SU-DHL-6 (cell line): ENCODE results near the gene PYGL.
"Not testable (repeated sequence)": the region's sequence is repeated elsewhere in the genome, so short reads cannot be mapped to it uniquely, and the experiment has no call there.

Experiments
- H2AFZ ChIP-seq: fragments of 200-600 bp; sonication (generic); 2 replicates; pipeline ENCODE4 v1.6.1; 2014; ENCODE audit warnings: low read depth, mild to moderate bottlenecking, moderate library complexity, mixed read lengths, antibody characterized with exemption, low read length; ENCODE audit not compliant: severe bottlenecking
- H3F3A ChIP-seq: fragments of 200-600 bp; shearing (Covaris generic); 2 replicates; pipeline ENCODE4 v1.6.0; 2016; ENCODE audit warnings: antibody characterized with exemption, mild to moderate bottlenecking; ENCODE audit not compliant: insufficient read depth
- H3K27ac ChIP-seq: fragments of 200-600 bp; sonication (generic); 2 replicates; pipeline ENCODE4 v1.5.1; 2016; ENCODE audit warnings: low read depth, mild to moderate bottlenecking, low read length, moderate library complexity, mixed read lengths
- H3K27me3 ChIP-seq: fragments of 200-600 bp; sonication (generic), shearing (Covaris generic); 2 replicates; pipeline ENCODE4 v1.6.0; 2014; ENCODE audit warnings: mild to moderate bottlenecking, low read length
- H3K36me3 ChIP-seq: fragments of 200-600 bp; sonication (generic); 2 replicates; pipeline ENCODE4 v1.6.1; 2014; ENCODE audit warnings: mild to moderate bottlenecking, low read length, mixed read lengths
- H3K4me2 ChIP-seq: fragments of 300-600, 200-600 bp; shearing (Covaris generic), sonication (generic); 2 replicates; pipeline ENCODE4 v1.6.0; 2014; ENCODE audit warnings: low read length, low read depth, mild to moderate bottlenecking; ENCODE audit not compliant: poor library complexity, severe bottlenecking
- H3K4me3 ChIP-seq: fragments of 200-600 bp; sonication (generic); 2 replicates; pipeline ENCODE4 v1.5.1; 2014; ENCODE audit warnings: antibody characterized with exemption, low read length, mild to moderate bottlenecking, mixed read lengths; ENCODE audit not compliant: insufficient read depth, poor library complexity, severe bottlenecking
- H3K79me2 ChIP-seq: fragments of 200-600 bp; sonication (generic); 2 replicates; pipeline ENCODE4 v1.6.1; 2014; ENCODE audit warnings: mild to moderate bottlenecking, low read length, moderate library complexity; ENCODE audit not compliant: insufficient read depth
- H3K9ac ChIP-seq: fragments of 200-600 bp; sonication (generic); 2 replicates; pipeline ENCODE4 v1.7.0; 2014; ENCODE audit warnings: mild to moderate bottlenecking, low read length
- H3K9me2 ChIP-seq: fragments of 200-600 bp; sonication (generic); replicated peaks from 2 replicates; pipeline ENCODE4 v1.6.1; 2014; ENCODE audit warnings: low read length; ENCODE audit not compliant: insufficient read depth
- H3K9me3 ChIP-seq: fragments of 200-600 bp; sonication (generic); 2 replicates; pipeline ENCODE4 v1.6.1; 2014; ENCODE audit warnings: low read length, mixed read lengths; ENCODE audit not compliant: insufficient read depth
- H4K20me1 ChIP-seq: fragments of 200-600 bp; sonication (generic); 2 replicates; pipeline ENCODE4 v1.6.1; 2014; ENCODE audit warnings: low read depth, mild to moderate bottlenecking, antibody characterized with exemption, low read length, moderate library complexity, mixed read lengths
- EZH2phosphoT487 ChIP-seq: fragments of 200-600 bp; sonication (generic), shearing (Covaris generic); conservative IDR thresholded peaks from 2 replicates; pipeline ENCODE4 v1.6.1; 2018; ENCODE audit warnings: mild to moderate bottlenecking, antibody characterized with exemption, low read length, moderate library complexity, mixed read lengths
- TF ChIP-seq, protein P1 (sequence below): fragments of 200-600 bp; sonication (generic); IDR thresholded peaks from one replicate; pipeline ENCODE4 v1.5.1; 2017; ENCODE audit warnings: antibody characterized with exemption, mild to moderate bottlenecking, low read length, moderate library complexity; ENCODE audit not compliant: insufficient read depth, poor library complexity, severe bottlenecking

PYGL gene

DNA sequence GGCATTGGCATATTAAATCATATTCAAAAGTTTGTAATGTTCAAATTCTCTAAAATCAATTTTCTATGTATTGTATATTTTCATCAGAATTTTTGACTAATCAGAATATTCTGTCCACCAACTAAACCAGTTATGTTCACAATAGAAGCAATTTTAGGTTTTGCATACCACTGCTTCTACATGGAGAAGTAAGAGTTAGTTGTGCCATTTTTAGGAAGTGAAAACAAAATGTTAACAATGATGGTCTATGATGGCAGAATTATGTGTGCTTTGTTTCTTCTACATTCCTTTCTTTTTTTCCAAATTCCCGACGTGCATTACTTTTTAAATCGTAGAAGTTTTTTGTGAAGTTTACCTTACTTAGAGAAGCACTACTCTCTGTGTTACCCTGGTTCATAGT lies 42.9 kb downstream of the PYGL start:
- Histone ChIP-seq H2AFZ (no peak overlapping the region), H3K27ac (no peak overlapping the region), H3K27me3 (no peaks in the 10 kb centered on the region), H3K36me3 (no peaks in the 10 kb centered on the region), H3K79me2 (no peaks in the 10 kb centered on the region), H4K20me1 (no peaks in the 10 kb centered on the region), H3K4me3 (no peak overlapping the region), H3F3A (no peaks in the 10 kb centered on the region), H3K9ac (no peak overlapping the region), H3K9me2 (no peaks in the 10 kb centered on the region), H3K4me2 (no peak overlapping the region), H3K9me3 (peaks cover 4% of the 10 kb centered on the region; the same call in 1 of the 2 replicates)
- TF ChIP-seq EZH2phosphoT487: no peak
- TF ChIP-seq, protein P1, sequence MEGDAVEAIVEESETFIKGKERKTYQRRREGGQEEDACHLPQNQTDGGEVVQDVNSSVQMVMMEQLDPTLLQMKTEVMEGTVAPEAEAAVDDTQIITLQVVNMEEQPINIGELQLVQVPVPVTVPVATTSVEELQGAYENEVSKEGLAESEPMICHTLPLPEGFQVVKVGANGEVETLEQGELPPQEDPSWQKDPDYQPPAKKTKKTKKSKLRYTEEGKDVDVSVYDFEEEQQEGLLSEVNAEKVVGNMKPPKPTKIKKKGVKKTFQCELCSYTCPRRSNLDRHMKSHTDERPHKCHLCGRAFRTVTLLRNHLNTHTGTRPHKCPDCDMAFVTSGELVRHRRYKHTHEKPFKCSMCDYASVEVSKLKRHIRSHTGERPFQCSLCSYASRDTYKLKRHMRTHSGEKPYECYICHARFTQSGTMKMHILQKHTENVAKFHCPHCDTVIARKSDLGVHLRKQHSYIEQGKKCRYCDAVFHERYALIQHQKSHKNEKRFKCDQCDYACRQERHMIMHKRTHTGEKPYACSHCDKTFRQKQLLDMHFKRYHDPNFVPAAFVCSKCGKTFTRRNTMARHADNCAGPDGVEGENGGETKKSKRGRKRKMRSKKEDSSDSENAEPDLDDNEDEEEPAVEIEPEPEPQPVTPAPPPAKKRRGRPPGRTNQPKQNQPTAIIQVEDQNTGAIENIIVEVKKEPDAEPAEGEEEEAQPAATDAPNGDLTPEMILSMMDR: no peak

DNA sequence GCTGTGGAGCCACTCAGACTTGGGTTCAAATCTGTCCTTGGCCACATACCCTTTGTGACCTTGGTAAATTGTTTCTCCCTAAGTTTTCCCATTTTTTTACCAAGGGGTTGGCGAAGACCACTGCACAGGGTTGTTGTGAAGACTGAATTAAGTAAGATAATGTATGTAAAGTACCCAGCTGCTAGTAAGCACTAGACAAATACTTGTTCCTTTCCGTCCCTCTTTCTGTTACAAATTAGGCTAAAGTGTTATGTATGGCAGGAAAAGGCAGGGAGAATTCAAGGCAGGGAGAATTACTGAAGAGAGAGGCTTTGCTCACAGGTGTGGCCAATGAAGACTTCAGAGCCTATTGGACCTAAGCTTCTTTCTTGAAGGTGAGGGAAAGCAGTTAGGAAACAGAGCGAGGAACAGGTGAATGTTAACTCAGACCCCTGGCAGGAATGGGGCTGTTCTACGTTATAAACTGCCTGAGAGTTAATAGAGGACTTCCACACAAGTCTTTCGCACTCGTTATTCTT lies 46.6 kb downstream of the PYGL start:
- no peak for TF ChIP-seq EZH2phosphoT487
- TF ChIP-seq, protein P1: no peak
- H3K9me3 ChIP-seq: no peaks in the 10 kb centered on the region
- no peaks in the 10 kb centered on the region for H3K79me2 ChIP-seq
- H3K4me2 ChIP-seq: no peak overlapping the region
- no peaks in the 10 kb centered on the region for H3K27me3 ChIP-seq
- H3K27ac ChIP-seq: no peak overlapping the region
- no peak overlapping the region for H3K9ac ChIP-seq
- H3F3A ChIP-seq: no peaks in the 10 kb centered on the region
- H3K4me3 ChIP-seq: no peak overlapping the region
- H3K36me3 ChIP-seq: no peaks in the 10 kb centered on the region
- H2AFZ ChIP-seq: no peak overlapping the region
- no peaks in the 10 kb centered on the region for H4K20me1 ChIP-seq
- no peaks in the 10 kb centered on the region for H3K9me2 ChIP-seq

DNA sequence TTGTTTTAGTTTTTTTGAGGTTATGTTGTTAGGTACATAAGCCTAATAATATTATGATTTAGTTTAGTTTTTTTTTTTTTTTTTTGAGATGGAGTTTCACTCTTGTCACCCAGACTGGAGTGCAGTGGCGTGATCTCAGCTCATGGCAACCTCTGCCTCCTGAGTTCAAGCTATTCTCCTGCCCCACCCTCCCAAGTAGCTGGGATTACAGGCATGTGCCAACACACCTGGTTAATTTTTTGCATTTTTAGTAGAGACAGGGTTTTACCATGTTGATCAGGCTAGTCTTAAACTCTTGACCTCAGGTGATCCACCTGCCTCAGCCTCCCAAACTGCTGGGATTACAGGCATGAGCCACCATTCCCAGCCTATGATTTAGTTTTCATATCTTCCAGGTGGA lies 47.3 kb downstream of the PYGL start:
- not testable (repeated sequence) for H3F3A ChIP-seq, H3K36me3 ChIP-seq, H3K9ac ChIP-seq

DNA sequence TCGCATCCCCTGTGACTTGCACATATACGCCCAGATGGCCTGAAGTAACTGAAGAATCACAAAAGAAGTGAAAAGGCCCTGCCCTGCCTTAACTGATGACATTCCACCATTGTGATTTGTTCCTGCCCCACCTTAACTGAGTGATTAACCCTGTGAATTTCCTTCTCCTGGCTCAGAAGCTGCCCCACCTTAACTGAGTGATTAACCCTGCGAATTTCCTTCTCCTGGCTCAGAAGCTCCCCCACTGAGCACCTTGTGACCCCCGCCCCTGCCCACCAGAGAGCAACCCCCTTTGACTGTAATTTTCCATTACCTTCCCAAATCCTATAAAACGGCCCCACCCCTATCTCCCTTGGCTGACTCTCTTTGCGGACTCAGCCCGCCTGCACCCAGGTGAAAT lies 47.9 kb downstream of the PYGL start:
- not testable (repeated sequence) for H3F3A ChIP-seq, H3K4me3 ChIP-seq, H4K20me1 ChIP-seq, H3K79me2 ChIP-seq, H2AFZ ChIP-seq, H3K4me2 ChIP-seq, H3K27me3 ChIP-seq, H3K9ac ChIP-seq, H3K9me2 ChIP-seq, H3K9me3 ChIP-seq, H3K27ac ChIP-seq, H3K36me3 ChIP-seq

More for the DNA sequence above, 47.3 kb downstream of the PYGL start:
- H4K20me1 ChIP-seq, H3K9me2 ChIP-seq, H3K4me3 ChIP-seq, H3K27ac ChIP-seq, H2AFZ ChIP-seq, H3K27me3 ChIP-seq, H3K4me2 ChIP-seq, H3K9me3 ChIP-seq, H3K79me2 ChIP-seq: not testable (repeated sequence)
